Lower leg skin (tissue), 4 donors: ENCODE measurements around the gene RPL36. TPM values are rescaled to one million over a fixed set of nuclear protein-coding genes. Genes with fewer than 3 reads are reported as not detected.
A peak's percentile ranks its signal among the peaks of the same experiment; 100 is the strongest.

Experiments used
- DNase-seq, 2 donors: peaks; one replicate each; pipeline ENCODE4 v3.0.0-alpha.2; 2019; ENCODE audit warnings: low spot score in 2 of 2
- H3K4me3 ChIP-seq: fragments of 200-600 bp; sonication (generic); 2 replicates; pipeline ENCODE4 v1.5.1; 2017; ENCODE audit warnings: mild to moderate bottlenecking, low read depth; ENCODE audit not compliant: poor library complexity, severe bottlenecking
- POLR2A ChIP-seq, 2 donors: fragments of 450-650 bp; IDR thresholded peaks; one replicate each; pipeline ENCODE4 v1.6.1; 2016 to 2017; ENCODE audit warnings: antibody characterized with exemption in 2 of 2, mild to moderate bottlenecking in 1 of 2, moderate library complexity in 1 of 2
- WGBS, 2 donors: methylation state at CpG; one replicate each; pipeline ENCODE4 v1.1.5; 2018; 5-methylcytosine and 5-hydroxymethylcytosine counted together
- intact Hi-C: fragments of 100-400 bp; cut with DNase I; formaldehyde crosslinking; loops from one replicate; pipeline ENCODE4 v1.15.0; 2023; ENCODE audit warnings: low total_unique reads
- total RNA-seq, 4 donors: library from RNA; depleted of rRNA; stranded (reverse); fragments of >200 nt; gene quantifications; one replicate each; pipeline ENCODE4 v1.1.0, GENCODE V29; 2016
- TF ChIP-seq, protein P1 (sequence below), 3 donors: fragments of 450-650 bp; IDR thresholded peaks; one replicate each; pipeline ENCODE4 v1.5.1; 2016; ENCODE audit warnings: antibody characterized with exemption in 3 of 3, mild to moderate bottlenecking in 3 of 3, moderate library complexity in 2 of 3

Gene RPL36
- total RNA-seq, 4 donors from 2014 or later, result 1,101 to 1,427 (median 1,254) TPM

- intact Hi-C loops, result loop anchor here (5.0 kb wide), 1 partner anchor 1621 kb away; no protein-coding TSS in a partner anchor
- TF ChIP-seq, protein P1, sequence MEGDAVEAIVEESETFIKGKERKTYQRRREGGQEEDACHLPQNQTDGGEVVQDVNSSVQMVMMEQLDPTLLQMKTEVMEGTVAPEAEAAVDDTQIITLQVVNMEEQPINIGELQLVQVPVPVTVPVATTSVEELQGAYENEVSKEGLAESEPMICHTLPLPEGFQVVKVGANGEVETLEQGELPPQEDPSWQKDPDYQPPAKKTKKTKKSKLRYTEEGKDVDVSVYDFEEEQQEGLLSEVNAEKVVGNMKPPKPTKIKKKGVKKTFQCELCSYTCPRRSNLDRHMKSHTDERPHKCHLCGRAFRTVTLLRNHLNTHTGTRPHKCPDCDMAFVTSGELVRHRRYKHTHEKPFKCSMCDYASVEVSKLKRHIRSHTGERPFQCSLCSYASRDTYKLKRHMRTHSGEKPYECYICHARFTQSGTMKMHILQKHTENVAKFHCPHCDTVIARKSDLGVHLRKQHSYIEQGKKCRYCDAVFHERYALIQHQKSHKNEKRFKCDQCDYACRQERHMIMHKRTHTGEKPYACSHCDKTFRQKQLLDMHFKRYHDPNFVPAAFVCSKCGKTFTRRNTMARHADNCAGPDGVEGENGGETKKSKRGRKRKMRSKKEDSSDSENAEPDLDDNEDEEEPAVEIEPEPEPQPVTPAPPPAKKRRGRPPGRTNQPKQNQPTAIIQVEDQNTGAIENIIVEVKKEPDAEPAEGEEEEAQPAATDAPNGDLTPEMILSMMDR (IDR thresholded peaks at IDR 0.05), result no peak
- no peak for TF ChIP-seq POLR2A (IDR thresholded peaks at IDR 0.05)
- no peak overlapping the region for H3K4me3 ChIP-seq
- 90 to 94% methylated on average over 11 to 18 of the region's 22 CpGs for WGBS, 2 donors
- DNase-seq, result no peak
These were observed 11.9 kb upstream of the RPL36 start for GRCh38 chr19:5678071-5678718.

- H3K4me3 ChIP-seq, result peak overlapping the region; percentile 97
- intact Hi-C loops, result loop anchor here (5.0 to 10.0 kb wide), 2 partner anchors 635 to 1622 kb away; no protein-coding TSS in a partner anchor
- no peak for TF ChIP-seq POLR2A (IDR thresholded peaks at IDR 0.05)
- TF ChIP-seq, protein P1 (IDR thresholded peaks at IDR 0.05), result no peak
- DNase-seq, result no peak
- 15 to 26% methylated on average over 13 to 26 of the region's 26 CpGs for WGBS, 2 donors
These were observed 10.6 kb upstream of the RPL36 start for GRCh38 chr19:5679289-5680083.

DNA sequence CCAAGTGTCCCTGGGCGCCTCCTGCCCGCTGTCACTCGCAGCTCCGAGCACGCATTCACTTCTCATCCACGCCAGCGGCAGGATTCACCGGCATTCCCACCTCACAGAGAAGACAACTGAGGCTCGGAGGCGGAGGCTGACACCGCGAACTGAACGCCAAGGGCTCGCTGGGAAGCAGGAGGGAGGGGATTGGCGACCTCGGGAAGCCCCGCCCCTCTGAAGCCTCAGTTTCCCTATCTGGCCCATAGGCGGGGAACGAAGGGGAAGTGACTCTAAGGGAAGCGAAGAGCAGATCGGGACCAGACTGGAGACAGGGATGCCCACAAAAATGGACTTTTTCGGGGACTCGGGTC is 10.0 kb upstream of the RPL36 start:
- DNase-seq, result peak in 1 of 2 donors; percentile 92
- intact Hi-C loops, result loop anchor here (10.0 kb wide), 1 partner anchor 635 kb away; no protein-coding TSS in a partner anchor
- peak overlapping the region; percentile 97 for H3K4me3 ChIP-seq
- TF ChIP-seq, protein P1 (IDR thresholded peaks at IDR 0.05), result no peak
- no peak for TF ChIP-seq POLR2A (IDR thresholded peaks at IDR 0.05)
- 0% methylated on average over 21 to 23 of the region's 23 CpGs for WGBS, 2 donors

DNA sequence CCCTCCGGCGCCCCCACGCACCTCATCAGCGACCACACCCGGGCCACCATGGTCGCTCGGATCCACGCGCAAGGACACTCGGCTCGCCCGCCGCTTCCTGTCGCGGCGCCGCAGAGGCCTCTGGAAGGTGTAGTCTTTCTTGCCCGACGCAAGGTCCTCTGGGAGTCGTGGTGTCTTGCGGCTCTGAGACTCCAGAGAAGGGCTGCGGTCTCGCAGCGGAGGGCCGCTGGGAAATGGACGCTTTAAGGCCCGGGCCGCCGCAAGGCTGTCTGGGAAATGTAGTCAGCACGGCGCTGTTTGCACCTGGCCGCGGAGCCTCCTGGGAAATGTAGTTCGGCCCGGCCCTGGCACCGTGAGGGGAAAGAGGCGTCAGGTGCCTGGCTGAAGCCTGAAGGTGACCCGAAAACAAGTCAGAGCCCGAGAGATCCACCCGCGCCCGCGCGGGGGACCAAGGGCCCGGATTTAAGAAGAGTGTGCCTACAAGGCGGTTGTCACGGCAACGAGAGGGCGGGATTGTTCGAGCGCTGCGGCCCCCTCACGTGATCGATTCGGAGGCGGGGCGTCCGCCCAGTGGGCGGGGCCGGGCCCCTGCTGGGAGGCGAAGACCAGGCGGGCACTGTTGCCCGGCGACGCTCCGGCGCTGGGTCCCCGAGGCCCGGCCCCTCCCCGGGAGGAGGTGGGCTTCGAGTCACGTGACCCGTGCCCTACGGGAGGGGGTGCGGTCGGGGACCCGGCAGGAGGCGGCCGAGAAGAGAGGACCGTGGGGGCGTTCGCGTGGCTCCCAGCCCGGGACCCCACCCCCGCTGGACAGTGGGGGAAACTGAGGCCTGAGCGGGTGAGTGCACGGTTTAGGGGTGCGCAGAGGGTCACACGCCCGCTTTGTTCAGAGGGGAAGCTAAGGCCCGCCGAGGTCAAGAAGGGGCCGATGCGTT is 9.4 kb upstream of the RPL36 start, which contains the start of the genes HSD11B1L and MICOS13:
TSS of gene HSD11B1L (plus strand) at position 591 of the 932 bp plus-strand sequence. CDS start 3,806 bp downstream, outside the sequence.
TSS of gene MICOS13 (minus strand) at position 80 of the 932 bp plus-strand sequence. CDS start at position 50, 30 bp downstream.
- peak; percentile 99 for DNase-seq
- no peak for TF ChIP-seq POLR2A (IDR thresholded peaks at IDR 0.05)
- TF ChIP-seq, protein P1 (IDR thresholded peaks at IDR 0.05), result no peak
- 1% methylated on average over 61 to 85 of the region's 94 CpGs for WGBS, 2 donors
- intact Hi-C loops, result loop anchor here (10.0 kb wide), 1 partner anchor 636 kb away; no protein-coding TSS in a partner anchor
- peak within 1 kb of the TSS; percentile 97 for H3K4me3 ChIP-seq
